Vagina (tissue), 2 donors: ENCODE data around the gene ZNF18.
"Not testable (repeated sequence)": the region's sequence is repeated elsewhere in the genome, so short reads cannot be mapped to it uniquely, and the experiment has no call there.

Experiments used
- POLR2A ChIP-seq, 2 donors: fragments of 450-650 bp; IDR thresholded peaks; one replicate each; pipeline ENCODE4 v1.6.1; 2017; ENCODE audit warnings: antibody characterized with exemption in 2 of 2, mild to moderate bottlenecking in 2 of 2, moderate library complexity in 2 of 2
- TF ChIP-seq, protein P1 (sequence below), 3 experiments: fragments of 450-650 bp in 2 of 3; fragments of 200-600 bp in 1 of 3; sonication (generic) in 1 of 3; IDR thresholded peaks; one replicate each; pipeline ENCODE4 v1.5.1; 2017 to 2019; ENCODE audit warnings: antibody characterized with exemption in 3 of 3, mild to moderate bottlenecking in 2 of 3, moderate library complexity in 2 of 3

DNA sequence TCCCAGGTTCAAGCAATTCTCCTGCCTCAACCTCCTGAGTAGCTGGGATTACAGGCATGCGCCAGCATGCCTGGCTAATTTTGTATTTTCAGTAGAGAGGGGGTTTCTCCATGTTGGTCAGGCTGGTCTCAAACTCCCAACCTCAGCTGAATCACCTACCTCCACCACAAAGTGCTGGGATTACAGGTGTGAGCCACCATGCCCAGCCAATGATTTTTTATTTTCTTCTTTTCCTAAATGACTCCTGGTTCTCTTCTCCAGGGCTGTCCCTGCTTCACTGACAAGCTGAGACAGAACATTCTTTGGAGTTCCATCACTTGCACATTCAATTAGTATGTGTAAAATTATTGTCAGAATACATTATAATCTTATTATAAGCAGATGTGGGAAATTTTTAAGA lies 47.7 kb downstream of the ZNF18 start:
- TF ChIP-seq, protein P1, sequence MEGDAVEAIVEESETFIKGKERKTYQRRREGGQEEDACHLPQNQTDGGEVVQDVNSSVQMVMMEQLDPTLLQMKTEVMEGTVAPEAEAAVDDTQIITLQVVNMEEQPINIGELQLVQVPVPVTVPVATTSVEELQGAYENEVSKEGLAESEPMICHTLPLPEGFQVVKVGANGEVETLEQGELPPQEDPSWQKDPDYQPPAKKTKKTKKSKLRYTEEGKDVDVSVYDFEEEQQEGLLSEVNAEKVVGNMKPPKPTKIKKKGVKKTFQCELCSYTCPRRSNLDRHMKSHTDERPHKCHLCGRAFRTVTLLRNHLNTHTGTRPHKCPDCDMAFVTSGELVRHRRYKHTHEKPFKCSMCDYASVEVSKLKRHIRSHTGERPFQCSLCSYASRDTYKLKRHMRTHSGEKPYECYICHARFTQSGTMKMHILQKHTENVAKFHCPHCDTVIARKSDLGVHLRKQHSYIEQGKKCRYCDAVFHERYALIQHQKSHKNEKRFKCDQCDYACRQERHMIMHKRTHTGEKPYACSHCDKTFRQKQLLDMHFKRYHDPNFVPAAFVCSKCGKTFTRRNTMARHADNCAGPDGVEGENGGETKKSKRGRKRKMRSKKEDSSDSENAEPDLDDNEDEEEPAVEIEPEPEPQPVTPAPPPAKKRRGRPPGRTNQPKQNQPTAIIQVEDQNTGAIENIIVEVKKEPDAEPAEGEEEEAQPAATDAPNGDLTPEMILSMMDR (IDR thresholded peaks at IDR 0.05): not testable (repeated sequence)
- not testable (repeated sequence) for TF ChIP-seq POLR2A (IDR thresholded peaks at IDR 0.05)
